ENCODE results near the gene TRPM2.
"Not testable (repeated sequence)": the region's sequence is repeated elsewhere in the genome, so short reads cannot be mapped to it uniquely, and the experiment has no call there.

The TRPM2 gene

GRCh38 chr21:44354775-44355771 is 1.7 kb downstream of the TRPM2 start:
- DNase-seq (ENCODE audit: low spot score) = no peak

GRCh38 chr21:44356160-44356559 is 2.7 kb downstream of the TRPM2 start:
- no peak for DNase-seq (ENCODE audit: low spot score)

- DNase-seq (ENCODE audit: low spot score) = no peak
Observed at GRCh38 chr21:44356636-44357035, 3.2 kb downstream of the TRPM2 start.

DNA sequence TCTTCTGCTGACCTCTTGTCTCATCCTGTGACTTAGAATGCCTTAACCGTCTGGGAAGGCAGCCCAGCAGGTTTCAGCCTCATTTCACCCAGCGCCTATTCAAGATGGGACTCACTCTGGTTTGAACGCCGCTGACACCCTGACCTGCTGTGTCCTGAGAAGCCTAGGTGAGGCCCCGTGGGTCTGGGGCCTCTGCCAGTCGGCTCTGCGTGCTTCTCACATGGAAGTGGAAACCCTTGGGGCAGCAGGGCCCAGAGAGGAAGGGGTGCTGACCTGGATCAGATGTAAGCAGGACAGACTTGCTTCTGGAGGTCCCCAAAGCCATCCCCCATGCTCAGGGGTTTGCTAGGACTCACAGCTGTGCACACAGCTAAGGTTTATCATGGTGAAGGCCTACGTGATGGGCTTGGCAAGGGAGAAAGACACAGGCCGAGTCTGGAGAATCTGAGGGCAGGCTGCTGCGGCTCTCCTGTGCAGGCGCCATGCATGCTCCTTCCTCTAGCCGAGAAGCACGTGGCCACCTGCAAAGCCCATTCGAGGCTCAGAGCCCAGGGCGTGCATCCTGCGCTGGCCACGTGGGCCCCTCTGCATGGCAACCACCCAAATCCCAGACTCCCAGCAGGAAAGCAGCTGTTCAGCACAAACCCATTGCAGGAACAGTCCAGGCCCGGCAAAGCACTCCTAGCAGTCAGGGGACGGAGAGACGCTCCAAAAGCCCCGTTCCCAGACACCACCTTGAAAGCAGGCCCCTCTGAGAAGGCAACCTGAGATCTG is 3.8 kb downstream of the TRPM2 start:
- no peak for DNase-seq (ENCODE audit: low spot score)

DNA sequence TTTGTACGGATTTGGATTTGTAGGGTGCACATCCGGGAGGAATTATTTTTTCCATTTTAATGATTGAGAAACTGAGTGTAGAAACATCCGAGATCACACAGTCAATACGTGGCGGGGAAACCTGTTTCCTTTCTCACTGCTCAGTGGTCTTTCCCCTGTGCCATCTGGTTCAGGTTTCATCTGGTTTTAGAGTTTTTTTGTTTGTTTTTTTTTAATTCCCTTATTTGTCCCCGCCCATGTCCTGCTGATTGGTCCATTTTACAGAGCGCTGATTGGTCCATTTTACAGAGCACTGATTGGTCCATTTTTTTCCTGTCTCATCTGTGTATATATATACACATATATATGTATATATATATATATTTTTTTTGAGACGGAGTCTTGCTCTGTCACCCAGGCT is 6.0 kb downstream of the TRPM2 start:
- DNase-seq (ENCODE audit: low spot score) = no peak

GRCh38 chr21:44360159-44360558 is 6.7 kb downstream of the TRPM2 start:
- DNase-seq (ENCODE audit: low spot score) = no peak

GRCh38 chr21:44361903-44362302 is 8.5 kb downstream of the TRPM2 start:
- DNase-seq (ENCODE audit: low spot score) = not testable (repeated sequence)

GRCh38 chr21:44363278-44363677 is 9.9 kb downstream of the TRPM2 start:
- DNase-seq (ENCODE audit: low spot score) = no peak

GRCh38 chr21:44364151-44365053 is 11.0 kb downstream of the TRPM2 start:
- DNase-seq (ENCODE audit: low spot score) = no peak

DNA sequence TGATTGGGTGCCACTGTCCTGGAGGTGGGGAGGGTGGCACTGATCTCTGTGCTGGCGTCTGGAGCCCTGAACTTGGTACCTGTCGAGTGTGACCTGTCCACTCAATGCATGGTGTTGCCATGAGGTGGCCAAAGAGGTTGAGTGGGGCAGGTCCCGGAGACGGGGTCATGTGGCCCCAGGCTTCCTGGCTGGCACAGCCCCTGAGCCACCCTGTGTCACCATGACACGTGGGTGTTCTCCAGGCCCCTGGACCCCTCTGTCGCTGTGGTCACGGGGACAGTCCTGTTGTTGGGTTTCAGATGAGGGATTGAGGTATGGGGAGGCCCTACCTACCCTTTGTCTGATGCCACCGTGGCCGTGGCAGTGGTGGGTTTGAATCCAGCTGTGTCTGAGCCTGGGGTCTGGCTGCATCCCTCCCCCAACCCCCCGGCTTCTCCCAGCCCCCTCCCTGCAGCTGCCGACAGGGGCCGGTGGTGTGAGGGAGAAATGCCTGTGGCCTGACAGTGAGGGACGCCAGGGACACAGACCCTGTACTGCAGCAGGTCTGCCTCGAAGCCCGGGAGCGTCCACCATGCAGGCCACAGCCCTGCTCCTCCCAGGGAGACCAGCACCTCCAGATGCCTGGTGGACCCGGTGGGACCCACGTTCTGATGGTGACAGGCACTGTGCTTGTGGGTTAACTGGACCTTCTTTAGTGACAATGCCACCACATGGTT is 12.0 kb downstream of the TRPM2 start:
- DNase-seq (ENCODE audit: low spot score) = no peak

DNA sequence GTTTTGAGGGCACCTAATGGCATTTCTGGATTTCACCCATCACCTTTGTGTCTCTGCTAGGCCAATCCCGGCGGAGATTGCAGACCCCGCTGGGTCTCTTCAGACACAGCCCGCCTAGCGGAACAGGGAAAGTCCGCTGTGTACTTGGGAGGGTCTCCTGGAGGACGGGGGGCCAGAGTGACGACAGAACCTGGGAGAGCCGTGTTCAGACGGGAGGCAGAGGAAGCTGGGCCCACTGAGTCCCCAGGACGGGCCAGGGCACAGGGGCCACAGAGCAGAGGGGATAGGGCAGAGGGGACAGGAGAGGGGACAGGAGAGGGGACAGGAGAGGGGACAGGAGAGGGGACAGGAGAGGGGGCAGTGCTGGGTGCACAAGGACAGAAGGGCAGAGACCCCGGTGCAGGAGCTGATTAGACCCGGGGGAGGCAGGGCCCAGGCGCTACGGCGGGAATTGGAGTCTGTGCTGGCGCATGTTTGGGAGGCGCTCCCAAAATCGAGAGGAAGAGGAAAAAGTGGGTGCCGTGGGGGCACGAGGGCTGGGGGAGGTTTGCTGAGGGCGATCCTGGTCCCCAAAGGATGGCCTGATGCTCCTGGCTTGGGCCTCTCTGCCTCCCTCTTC is 12.7 kb downstream of the TRPM2 start:
- no peak for DNase-seq (ENCODE audit: low spot score)

DNA sequence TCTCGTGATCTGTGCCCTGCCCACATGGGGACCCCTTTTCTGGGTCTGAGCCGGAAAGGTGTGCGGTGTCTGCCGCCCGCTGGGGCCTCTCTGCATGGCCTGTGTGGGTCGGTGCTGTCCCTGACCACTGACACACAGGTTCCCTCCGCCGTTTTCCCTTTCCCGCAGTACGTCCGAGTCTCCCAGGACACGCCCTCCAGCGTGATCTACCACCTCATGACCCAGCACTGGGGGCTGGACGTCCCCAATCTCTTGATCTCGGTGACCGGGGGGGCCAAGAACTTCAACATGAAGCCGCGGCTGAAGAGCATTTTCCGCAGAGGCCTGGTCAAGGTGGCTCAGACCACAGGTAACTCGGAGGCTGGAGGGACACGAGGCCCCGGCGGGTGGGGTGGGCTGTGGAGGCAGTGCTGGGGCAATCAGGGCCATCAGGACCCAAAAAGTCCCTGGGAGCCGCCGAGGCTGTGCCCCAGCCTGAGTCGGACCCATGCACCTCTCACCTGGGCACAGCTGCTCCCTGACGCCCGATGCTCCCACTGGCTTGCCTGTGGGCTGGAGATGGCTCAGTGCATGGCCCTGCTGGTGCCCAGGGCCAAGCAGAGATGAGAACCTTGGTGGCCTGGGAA is 13.3 kb downstream of the TRPM2 start:
- DNase-seq (ENCODE audit: low spot score) = no peak

GRCh38 chr21:44368711-44369446 is 15.5 kb downstream of the TRPM2 start:
- no peak for DNase-seq (ENCODE audit: low spot score)

GRCh38 chr21:44370027-44370735 is 16.8 kb downstream of the TRPM2 start:
- DNase-seq (ENCODE audit: low spot score) = no peak

DNA sequence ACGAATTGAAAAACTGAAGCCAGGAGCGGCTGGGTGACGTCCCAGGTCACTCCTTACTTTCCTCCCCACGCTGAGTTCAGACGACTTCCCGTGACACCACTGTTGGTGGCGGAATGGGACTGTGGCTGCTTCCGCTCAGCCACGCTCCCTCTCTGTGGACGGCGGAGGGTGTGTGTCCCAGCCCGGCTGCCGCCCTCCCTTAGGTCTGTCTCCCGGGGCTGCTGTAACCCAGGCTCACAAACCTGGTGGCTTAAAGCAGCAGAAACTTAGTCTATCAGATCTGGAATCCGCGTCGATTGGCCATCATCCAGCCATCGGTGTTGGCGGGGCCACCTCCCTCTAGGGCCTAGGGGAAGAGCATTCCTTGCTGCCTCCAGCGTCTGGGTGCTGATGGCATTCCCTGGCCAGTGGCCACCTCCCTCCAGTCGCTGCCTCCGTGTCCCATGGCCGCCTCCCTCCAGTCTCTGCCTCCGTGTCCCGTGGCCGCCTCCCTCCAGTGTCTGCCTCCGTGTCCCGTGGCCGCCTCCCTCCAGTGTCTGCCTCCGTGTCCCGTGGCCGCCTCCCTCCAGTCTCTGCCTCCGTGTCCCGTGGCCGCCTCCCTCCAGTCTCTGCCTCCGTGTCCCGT is 17.5 kb downstream of the TRPM2 start:
- no peak for DNase-seq (ENCODE audit: low spot score)

GRCh38 chr21:44371596-44371995 is 18.2 kb downstream of the TRPM2 start:
- DNase-seq (ENCODE audit: low spot score) = no peak

- no peak for DNase-seq (ENCODE audit: low spot score)
Observed at GRCh38 chr21:44372616-44373015, 19.2 kb downstream of the TRPM2 start.

DNA sequence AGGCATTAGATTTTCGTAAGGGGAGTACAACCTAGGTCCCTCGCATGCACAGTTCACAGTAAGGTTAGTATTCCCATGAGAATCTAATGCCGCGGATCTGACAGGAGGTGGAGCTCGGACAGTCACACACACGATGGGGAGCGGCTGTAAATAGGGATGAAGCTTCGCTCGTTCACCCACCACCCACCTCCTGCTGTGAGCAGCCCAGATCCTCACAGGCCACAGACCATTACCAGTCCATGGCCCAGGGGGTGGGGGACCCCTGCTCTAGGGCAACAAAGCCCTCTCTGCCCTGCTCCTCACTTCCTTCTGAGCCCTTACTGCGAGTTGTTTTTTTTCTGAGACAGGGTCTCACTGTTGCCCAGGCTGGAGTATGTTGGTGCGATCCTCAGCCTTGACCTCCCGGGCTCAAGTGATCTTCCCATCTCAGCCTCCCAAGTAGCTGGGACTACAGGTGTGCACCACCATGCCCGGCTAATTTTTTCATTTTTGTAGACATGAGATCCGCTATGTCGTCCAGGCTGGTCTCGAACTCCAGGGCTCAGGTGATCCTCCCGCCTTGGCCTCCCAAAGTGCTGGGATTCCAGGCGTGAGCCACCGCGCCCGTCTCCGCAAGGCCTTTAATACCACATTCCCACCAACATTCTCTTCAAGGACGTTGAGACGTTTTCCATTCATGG is 21.3 kb downstream of the TRPM2 start:
- no peak for DNase-seq (ENCODE audit: low spot score)

Measured in GM03348 (cell line).